GM21526 (cell line): ENCODE results near the gene HPSE.

Source experiments
- ATAC-seq: cut with Tn5 transposase; IDR thresholded peaks from one replicate; pipeline ENCODE4 v1.9.1; 2021; ENCODE audit warnings: moderate library complexity; ENCODE audit not compliant: unreplicated experiment, low FRiP score

The HPSE gene

GRCh38 chr4:83334425-83335241 lies at the start of gene HPSE:
Gene HPSE (minus strand): TSS chr4:83334848. CDS start chr4:83334782, 66 bp downstream.
- peak; percentile 86 for ATAC-seq

GRCh38 chr4:83382850-83383249 lies 48.2 kb upstream of the HPSE start:
- ATAC-seq, result no peak

- no peak for ATAC-seq
These were observed 46.5 kb upstream of the HPSE start for GRCh38 chr4:83381173-83381572.

GRCh38 chr4:83378419-83378818 lies 43.8 kb upstream of the HPSE start:
- ATAC-seq, result no peak

- no peak for ATAC-seq
These were observed 38.3 kb upstream of the HPSE start for GRCh38 chr4:83372931-83373330.

GRCh38 chr4:83371936-83372335 lies 37.3 kb upstream of the HPSE start:
- no peak for ATAC-seq

GRCh38 chr4:83371235-83371634 lies 36.6 kb upstream of the HPSE start:
- no peak for ATAC-seq

- no peak for ATAC-seq
These were observed 35.9 kb upstream of the HPSE start for GRCh38 chr4:83370640-83370906.

- no peak for ATAC-seq
These were observed 35.4 kb upstream of the HPSE start for GRCh38 chr4:83369831-83370639.

- ATAC-seq, result no peak
These were observed 29.7 kb upstream of the HPSE start for GRCh38 chr4:83364312-83364711.

GRCh38 chr4:83362492-83363329 lies 28.1 kb upstream of the HPSE start:
- no peak for ATAC-seq

GRCh38 chr4:83361416-83362103 lies 26.9 kb upstream of the HPSE start:
- no peak for ATAC-seq

GRCh38 chr4:83360018-83360417 lies 25.4 kb upstream of the HPSE start:
- ATAC-seq, result no peak

- no peak for ATAC-seq
These were observed 23.8 kb upstream of the HPSE start for GRCh38 chr4:83358410-83358809.

GRCh38 chr4:83356899-83357661 lies 22.4 kb upstream of the HPSE start:
- peak; percentile 56 for ATAC-seq

- ATAC-seq, result no peak
These were observed 18.9 kb upstream of the HPSE start for GRCh38 chr4:83353516-83353915.

GRCh38 chr4:83348074-83348473 lies 13.4 kb upstream of the HPSE start:
- no peak for ATAC-seq

- ATAC-seq, result no peak
These were observed 7.8 kb upstream of the HPSE start for GRCh38 chr4:83342476-83342875.

GRCh38 chr4:83340692-83341343 lies 6.2 kb upstream of the HPSE start:
- ATAC-seq, result no peak
